T-helper 1 cell treated with Interleukin-12 subunit alpha and Interleukin-12 subunit beta and Interleukin-4 antibody, amounts not matched to agents 30 μg/mL and 1 μg/mL, for 36 hours (primary cell): ENCODE measurements around the gene TPGS1.

Experiments used
- H3K27ac Mint-ChIP-seq: one replicate; pipeline ENCODE4 v1.8.0; 2021; ENCODE audit warnings: mild to moderate bottlenecking, mixed read lengths
- H3K27me3 Mint-ChIP-seq: one replicate; pipeline ENCODE4 v1.8.0; 2021; ENCODE audit warnings: low read depth, mixed read lengths
- H3K36me3 Mint-ChIP-seq: one replicate; pipeline ENCODE4 v1.8.0; 2021; ENCODE audit warnings: low read depth, mixed read lengths
- H3K4me1 Mint-ChIP-seq: one replicate; pipeline ENCODE4 v1.8.0; 2021; ENCODE audit warnings: low read depth, mixed read lengths
- H3K4me3 Mint-ChIP-seq: one replicate; pipeline ENCODE4 v1.8.0; 2021; ENCODE audit warnings: mild to moderate bottlenecking, moderate library complexity, mixed read lengths
- H3K9me3 Mint-ChIP-seq: one replicate; pipeline ENCODE4 v1.8.0; 2021; ENCODE audit warnings: mixed read lengths

The TPGS1 gene, protein sequence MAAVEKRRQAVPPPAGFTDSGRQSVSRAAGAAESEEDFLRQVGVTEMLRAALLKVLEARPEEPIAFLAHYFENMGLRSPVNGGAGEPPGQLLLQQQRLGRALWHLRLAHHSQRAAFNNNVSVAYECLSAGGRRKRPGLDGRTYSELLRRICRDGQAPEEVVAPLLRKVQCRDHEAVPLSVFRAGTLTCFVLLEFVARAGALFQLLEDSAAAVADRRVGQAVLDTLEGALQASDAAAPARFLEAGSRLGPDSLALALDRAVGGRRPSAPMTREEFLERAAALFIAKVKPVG

GRCh38 chr19:507286-508203, at the start of gene TPGS1:
Gene TPGS1, plus strand, starts transcription at chr19:507497. Its CDS starts 10 bp downstream, at chr19:507507.
- Mint-ChIP-seq H3K36me3 (peaks cover 11% of the 10 kb centered on the region), H3K27me3 (no peaks in the 10 kb centered on the region), H3K4me1 (peaks cover 36% of the 10 kb centered on the region), H3K27ac (peak within 1 kb of the TSS; percentile 98), H3K9me3 (no peaks in the 10 kb centered on the region), H3K4me3 (peak within 1 kb of the TSS; percentile 94)

DNA sequence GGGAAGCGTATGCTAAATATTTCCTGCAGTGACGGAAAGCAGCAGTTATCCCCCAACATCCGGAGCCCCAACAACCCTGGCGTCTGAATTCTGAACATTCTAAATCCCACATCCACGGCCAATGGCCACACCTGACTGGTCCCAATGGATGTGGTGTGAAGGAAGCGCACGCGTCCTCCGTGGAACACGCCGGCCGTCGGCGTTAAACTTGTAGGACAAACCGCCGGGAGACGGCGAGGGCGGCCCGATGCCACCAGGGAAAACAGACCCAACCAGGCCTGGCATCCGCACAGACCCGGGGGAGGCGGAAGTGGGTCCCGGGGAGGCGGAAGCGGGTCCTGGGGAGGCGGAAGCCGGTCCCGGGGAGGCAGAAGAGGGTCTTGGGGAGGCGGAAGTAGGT, 49.7 kb upstream of the TPGS1 start:
- H3K9me3 Mint-ChIP-seq, result no peaks in the 10 kb centered on the region
- H3K4me1 Mint-ChIP-seq, result no peaks in the 10 kb centered on the region
- no peak overlapping the region for H3K4me3 Mint-ChIP-seq
- H3K27ac Mint-ChIP-seq, result no peak overlapping the region
- no peaks in the 10 kb centered on the region for H3K36me3 Mint-ChIP-seq
- H3K27me3 Mint-ChIP-seq, result peaks cover 17% of the 10 kb centered on the region

DNA sequence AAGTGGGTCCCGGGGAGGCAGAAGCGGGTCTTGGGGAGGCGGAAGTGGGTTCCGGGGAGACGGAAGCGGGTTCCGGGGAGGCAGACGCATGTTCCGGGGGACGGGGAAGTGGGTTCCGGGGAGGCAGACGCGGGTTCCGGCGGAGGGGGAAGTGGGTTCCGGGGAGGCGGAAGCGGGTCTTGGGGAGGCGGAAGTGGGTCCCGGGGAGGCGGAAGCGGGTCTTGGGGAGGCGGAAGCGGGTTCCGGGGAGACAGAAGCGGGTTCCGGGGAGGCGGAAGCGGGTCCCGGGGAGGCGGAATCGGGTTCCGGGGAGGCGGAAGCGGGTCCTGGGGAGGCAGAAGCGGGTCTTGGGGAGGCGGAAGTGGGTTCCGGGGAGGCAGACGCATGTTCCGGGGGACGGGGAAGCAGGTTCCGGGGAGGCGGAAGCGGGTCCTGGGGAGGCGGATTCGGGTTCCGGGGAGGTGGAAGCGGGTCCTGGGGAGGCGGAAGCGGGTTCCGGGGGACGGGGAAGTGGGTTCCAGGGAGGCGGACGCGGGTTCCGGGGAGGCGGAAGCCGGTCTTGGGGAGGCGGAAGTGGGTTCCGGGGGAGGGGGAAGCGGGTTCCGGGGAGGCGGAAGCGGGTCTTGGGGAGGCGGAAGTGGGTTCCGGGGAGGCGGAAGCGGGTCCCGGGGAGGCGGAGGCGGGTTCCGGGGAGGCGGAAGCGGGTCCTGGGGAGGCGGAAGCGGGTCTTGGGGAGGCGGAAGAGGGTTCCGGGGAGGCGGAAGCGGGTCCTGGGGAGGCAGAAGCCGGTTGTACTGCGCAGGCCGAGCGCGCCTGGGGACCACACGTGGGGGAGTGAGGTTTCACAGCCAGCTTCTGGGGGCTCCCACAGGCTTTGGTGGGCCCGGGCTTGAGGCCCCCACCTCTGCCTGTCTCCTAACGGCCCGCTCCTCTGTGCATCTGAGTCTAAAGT, 48.9 kb upstream of the TPGS1 start:
- no peaks in the 10 kb centered on the region for H3K36me3 Mint-ChIP-seq
- H3K27me3 Mint-ChIP-seq, result peaks cover 20% of the 10 kb centered on the region
- H3K4me1 Mint-ChIP-seq, result no peaks in the 10 kb centered on the region
- H3K4me3 Mint-ChIP-seq, result no peak overlapping the region
- no peak overlapping the region for H3K27ac Mint-ChIP-seq
- H3K9me3 Mint-ChIP-seq, result no peaks in the 10 kb centered on the region

GRCh38 chr19:459724-460511, 47.4 kb upstream of the TPGS1 start:
- Mint-ChIP-seq H3K9me3 (no peaks in the 10 kb centered on the region), H3K36me3 (no peaks in the 10 kb centered on the region), H3K4me1 (no peaks in the 10 kb centered on the region), H3K4me3 (peak overlapping the region; percentile 14), H3K27ac (no peak overlapping the region), H3K27me3 (peaks cover 20% of the 10 kb centered on the region)

GRCh38 chr19:460877-461720, 46.2 kb upstream of the TPGS1 start, which contains the start of gene SHC2:
Gene SHC2, minus strand, starts transcription at chr19:461033. Its CDS starts 37 bp downstream, at chr19:460996.
- Mint-ChIP-seq H3K36me3 (no peaks in the 10 kb centered on the region), H3K9me3 (no peaks in the 10 kb centered on the region), H3K27me3 (peaks cover 20% of the 10 kb centered on the region), H3K27ac (no peak within 1 kb of the TSS), H3K4me1 (no peaks in the 10 kb centered on the region), H3K4me3 (peak within 1 kb of the TSS; percentile 14)

DNA sequence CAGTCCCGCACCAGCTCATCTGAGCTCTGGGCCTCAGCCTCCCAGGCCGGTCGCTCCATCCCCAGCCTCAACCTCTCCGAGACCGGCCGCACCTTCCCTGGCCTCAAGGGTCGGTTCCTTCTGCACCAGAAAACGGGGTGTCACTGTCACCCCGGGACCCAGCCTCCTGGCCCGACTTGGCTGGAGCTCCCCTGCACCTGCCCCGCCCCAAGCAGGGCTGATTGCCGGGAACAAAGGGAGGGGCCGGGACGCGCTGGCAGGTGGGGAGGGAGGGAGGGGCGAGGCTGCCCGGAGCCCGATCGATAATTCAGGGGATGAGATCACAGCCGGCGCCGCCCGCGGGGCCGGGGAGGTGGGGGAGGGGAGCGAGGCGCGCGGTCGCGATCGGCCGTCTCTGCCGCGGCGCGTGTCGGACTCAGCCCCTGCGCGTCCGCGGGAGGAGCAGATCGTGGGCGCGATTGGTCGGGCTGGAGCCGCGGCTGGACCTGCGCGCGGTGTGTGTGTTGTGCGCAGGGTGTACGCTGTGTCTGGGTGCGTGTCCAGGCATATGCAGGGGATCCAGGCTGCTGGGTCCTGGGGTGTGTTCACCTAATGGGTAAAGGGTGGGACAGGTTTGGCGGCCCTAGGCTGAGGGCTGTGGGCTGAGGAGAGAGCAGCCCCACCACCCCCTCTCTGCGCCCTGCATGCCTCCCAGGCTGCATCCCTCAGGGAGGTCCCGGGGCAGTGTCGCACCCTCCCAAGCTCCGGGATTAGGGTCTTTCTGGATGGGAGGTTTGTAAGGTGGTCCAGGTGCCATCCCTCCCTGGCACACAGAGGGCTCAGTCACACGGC, 45.4 kb upstream of the TPGS1 start:
- Mint-ChIP-seq H3K9me3 (no peaks in the 10 kb centered on the region), H3K4me1 (no peaks in the 10 kb centered on the region), H3K4me3 (no peak overlapping the region), H3K27ac (no peak overlapping the region), H3K36me3 (no peaks in the 10 kb centered on the region), H3K27me3 (peaks cover 20% of the 10 kb centered on the region)

DNA sequence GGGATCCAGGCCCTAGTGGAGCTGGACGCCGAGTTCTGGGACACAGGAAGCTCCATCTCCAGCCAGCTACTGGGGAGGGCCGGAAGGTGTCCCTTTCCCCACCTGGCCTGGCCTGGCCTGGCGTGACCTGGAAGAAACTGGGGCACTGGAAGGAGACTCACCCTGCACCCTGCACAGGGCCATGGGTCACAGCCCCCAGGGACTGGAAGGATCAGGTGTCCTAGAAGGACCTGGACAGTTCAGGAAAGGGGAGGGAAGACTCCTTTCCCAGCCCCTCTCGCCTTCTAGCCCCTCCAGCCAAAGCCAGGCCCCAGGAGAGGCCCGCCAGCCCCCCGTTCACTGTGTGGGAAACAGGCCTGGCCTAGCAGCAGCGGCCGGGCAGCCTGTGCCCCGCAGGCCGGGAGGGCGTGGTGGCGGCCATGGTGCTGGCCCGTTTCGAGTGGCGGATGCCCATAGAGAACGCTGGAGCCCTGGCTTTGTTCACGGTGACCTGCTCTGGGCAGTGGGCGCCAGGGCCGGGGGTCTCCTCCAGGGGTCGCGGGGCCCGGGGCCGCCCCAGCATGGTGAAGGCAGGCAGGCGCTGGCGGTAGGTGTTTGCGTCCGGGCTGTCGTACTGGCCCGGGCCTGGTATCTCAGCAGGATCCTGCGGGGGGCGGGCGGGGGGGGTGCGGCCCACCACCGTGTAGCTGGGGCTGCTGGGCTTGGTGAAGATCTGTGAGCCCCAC, 43.7 kb upstream of the TPGS1 start:
- Mint-ChIP-seq H3K9me3 (no peaks in the 10 kb centered on the region), H3K36me3 (no peaks in the 10 kb centered on the region), H3K27ac (no peak overlapping the region), H3K4me3 (no peak overlapping the region), H3K4me1 (no peaks in the 10 kb centered on the region), H3K27me3 (peaks cover 20% of the 10 kb centered on the region)

GRCh38 chr19:464208-464545, 43.1 kb upstream of the TPGS1 start:
- Mint-ChIP-seq H3K4me1 (no peaks in the 10 kb centered on the region), H3K36me3 (no peaks in the 10 kb centered on the region), H3K27ac (no peak overlapping the region), H3K4me3 (no peak overlapping the region), H3K27me3 (peaks cover 20% of the 10 kb centered on the region), H3K9me3 (no peaks in the 10 kb centered on the region)

GRCh38 chr19:465056-465816, 42.1 kb upstream of the TPGS1 start:
- no peaks in the 10 kb centered on the region for H3K4me1 Mint-ChIP-seq
- peaks cover 13% of the 10 kb centered on the region for H3K27me3 Mint-ChIP-seq
- H3K9me3 Mint-ChIP-seq, result no peaks in the 10 kb centered on the region
- no peaks in the 10 kb centered on the region for H3K36me3 Mint-ChIP-seq
- H3K27ac Mint-ChIP-seq, result no peak overlapping the region
- H3K4me3 Mint-ChIP-seq, result no peak overlapping the region

GRCh38 chr19:467554-467953, 39.7 kb upstream of the TPGS1 start:
- no peaks in the 10 kb centered on the region for H3K9me3 Mint-ChIP-seq
- H3K27ac Mint-ChIP-seq, result no peak overlapping the region
- no peaks in the 10 kb centered on the region for H3K4me1 Mint-ChIP-seq
- no peak overlapping the region for H3K4me3 Mint-ChIP-seq
- H3K27me3 Mint-ChIP-seq, result peaks cover 4% of the 10 kb centered on the region
- no peaks in the 10 kb centered on the region for H3K36me3 Mint-ChIP-seq

DNA sequence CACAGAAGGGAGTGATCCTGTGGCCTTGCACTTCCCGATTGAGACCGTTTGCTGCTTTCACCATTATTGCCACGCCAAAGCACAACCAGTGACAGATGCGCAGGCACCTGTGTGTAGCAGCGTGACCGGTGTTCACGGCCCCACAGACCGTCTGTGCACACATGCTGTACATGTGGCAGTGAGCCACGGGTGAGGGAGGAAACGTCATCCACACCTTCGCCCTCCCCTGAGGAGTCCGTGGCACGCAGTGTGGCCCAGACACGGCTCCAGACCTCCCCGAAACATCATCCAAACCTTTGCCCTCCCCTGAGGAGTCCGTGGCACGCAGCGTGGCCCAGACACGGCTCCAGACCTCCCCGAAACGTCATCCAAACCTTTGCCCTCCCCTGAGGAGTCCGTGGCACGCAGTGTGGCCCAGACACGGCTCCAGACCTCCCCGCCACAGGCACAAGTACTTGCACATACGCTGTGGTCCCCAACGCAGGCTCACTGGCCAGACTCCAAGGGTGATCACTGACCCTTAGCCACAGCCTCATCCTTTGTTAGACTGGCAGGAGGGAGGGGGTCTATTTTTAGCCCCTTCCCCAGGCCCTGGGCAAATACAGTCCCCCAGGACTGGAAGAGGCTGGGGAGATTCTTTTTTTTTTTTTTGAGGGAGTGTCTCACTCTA, 38.6 kb upstream of the TPGS1 start:
- Mint-ChIP-seq H3K4me3 (no peak overlapping the region), H3K36me3 (no peaks in the 10 kb centered on the region), H3K27ac (no peak overlapping the region), H3K4me1 (no peaks in the 10 kb centered on the region), H3K27me3 (no peaks in the 10 kb centered on the region), H3K9me3 (no peaks in the 10 kb centered on the region)
